NCI-H1436 treated with DMSO at 0.1 percent for 48 hours (cell line): ENCODE data around the gene NLRP3.
"Not testable (repeated sequence)": the region's sequence is repeated elsewhere in the genome, so short reads cannot be mapped to it uniquely, and the experiment has no call there.

Source experiments
- DNase-seq: peaks from one replicate; lab custom pipeline; 2025; lab: John Stamatoyannopoulos, UW

NLRP3 gene

DNA sequence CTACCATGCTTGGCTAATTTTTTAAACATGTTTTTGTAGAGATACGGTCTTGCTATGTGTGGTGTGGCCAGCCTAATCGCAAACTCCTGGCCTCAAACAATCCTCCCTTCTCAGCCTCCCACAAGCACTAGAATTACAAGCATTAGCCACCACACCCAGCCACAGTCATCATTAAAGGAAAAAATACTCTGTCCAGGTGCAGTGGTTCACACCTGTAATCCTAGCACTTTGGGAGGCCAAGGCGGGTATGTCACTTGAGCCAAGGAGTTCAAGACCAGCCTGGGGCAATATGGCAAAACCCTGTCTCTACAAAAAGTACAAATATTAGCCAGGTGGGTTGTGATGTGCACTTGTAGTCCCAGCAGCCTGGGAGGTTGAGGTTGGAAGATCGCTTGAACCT lies 25.0 kb upstream of the NLRP3 start:
- DNase-seq = no peak

DNA sequence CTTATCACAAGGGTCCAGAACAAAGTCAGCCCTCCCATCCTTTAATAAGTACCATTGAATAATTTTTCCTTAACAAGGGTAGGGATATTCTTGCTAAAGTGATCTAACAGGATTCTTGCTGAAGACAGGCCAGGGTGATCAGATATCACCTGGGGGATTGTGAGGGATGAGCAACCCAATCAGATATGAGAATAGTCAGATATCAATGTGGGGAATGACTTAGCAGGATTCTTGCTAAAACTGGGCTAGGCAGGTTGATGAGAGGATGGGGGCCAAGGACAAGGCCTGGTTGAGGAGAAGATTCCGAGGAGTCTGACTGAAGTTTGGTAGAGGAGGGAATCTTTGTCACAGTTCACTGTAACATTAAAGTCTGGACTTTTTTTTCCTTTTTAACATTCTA lies 23.9 kb upstream of the NLRP3 start:
- no peak for DNase-seq

DNA sequence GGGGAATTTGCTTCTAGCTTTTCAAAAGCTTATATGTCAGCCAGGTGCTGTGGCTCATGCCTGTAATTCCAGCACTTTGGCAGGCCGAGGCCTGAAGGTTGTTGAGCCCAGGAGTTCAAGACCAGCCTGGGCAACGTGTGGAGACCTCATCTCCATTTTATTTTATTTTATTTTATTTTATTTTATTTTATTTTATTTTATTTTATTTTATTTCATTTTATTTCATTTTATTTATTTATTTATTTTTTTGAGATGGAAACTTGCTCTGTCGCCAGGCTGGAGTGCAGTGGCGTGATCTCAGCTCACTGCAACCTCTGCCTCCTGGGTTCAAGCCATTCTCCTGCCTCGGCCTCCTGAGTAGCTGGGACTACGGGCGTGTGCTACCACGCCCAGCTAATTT lies 20.9 kb upstream of the NLRP3 start:
- not testable (repeated sequence) for DNase-seq

DNA sequence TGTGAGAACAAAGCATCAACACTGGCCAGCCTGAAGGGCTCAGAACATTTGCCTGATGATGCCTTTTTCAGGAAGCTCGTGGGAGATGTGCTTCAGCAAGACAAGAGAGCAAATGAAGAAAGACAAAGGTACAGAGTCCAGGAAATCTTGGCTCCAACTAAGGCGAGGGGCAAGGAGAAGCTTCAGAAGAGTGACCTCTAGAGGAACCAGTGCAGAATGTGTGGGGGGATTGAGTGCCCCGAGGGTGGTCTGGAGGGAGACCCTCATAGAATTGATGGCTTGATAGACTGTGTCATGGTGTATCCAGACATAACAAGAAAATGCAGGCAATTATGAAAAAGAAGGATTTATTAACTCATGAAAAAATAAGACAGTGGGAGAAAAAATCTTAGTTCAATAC lies 15.3 kb upstream of the NLRP3 start:
- DNase-seq = no peak

DNA sequence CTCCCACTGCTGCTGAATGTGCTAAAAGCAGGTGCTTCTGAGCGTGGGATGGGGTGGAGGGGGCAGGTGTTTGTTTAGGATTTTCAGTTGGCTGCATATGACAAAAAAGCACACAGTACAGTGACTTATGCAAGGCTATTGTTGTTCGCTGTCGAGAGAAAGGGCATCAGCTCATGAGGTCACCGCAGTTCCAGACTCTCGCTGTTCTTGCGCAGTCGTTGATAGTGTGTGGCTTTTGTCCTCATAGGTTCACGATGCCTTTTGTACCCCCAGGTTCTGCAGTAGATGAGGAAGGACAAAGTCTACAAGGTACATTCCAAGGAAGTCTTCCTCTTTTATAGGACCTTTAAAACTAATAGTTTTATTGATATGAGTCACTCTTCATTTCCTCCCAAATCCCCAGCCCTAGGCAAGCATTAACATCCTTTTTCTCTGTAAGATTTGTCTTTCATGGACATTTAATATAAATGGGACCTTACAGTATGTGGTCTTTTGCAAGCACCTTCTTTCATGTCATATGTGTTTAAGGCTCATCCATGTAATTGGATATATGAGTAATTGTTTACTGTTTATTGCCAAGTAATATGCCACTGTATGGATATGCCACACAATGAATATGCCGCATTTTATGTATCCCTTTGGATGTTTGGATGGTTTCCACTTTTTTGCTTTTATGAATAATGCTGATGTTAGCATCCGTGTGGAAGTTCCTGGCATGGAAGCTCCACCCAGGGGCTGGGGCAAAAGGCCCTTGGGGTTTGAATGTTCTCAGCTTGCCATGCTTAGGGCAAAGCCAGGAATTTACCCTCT lies 14.5 kb upstream of the NLRP3 start:
- no peak for DNase-seq

DNA sequence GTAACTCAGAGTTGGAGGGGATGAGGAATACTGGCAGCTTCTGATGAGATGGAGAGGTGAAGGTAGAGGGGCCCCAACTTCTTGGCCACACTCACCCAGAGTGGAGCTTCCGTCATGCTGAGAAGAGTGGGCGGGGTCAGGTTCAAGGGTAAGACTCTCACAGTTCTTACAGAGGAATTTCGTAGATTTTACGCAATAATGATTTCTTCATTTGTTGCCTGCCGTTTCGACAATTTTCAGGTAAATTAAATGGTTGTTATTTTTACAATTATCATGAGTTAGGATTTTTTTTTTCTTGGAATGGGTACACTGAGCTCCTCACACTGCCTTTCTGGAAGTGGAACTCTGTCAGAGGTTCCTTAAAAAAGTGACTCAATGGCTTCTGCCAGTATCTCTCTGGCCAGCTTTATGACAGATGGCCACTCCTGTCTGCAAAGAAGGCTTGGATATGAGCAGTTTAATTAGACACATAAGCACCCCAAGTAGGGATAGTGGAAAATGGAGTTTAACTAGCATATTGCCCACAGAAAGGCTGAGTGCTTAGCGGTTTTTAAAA lies 13.8 kb upstream of the NLRP3 start:
- DNase-seq = no peak

DNA sequence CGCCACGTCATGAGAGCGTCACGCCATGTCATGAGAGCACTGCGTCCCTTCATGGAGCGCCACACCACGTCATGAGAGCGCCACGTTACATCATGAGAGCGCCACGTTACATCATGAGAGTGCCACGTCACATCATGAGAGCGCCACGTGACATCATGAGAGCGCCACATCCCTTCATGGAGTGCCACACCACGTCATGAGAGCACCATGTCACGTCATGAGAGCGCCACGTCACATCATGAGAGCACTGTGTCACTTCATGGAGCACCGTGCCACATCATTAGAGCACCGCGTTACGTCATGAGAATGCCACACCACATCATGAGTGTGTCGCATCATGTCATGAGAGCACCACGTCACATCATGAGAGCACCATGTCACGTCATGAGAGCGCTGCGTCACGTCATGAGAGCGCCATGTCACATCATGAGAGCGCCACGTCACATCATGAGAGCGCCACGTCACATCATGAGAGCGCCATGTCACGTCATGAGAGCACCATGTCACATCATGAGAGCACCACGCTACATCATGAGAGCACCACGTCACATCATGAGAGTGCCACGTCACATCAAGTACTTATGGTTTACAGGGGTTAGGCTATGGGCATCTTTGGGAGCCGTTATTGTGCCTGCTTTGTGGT lies 9.8 kb upstream of the NLRP3 start:
- no peak for DNase-seq

DNA sequence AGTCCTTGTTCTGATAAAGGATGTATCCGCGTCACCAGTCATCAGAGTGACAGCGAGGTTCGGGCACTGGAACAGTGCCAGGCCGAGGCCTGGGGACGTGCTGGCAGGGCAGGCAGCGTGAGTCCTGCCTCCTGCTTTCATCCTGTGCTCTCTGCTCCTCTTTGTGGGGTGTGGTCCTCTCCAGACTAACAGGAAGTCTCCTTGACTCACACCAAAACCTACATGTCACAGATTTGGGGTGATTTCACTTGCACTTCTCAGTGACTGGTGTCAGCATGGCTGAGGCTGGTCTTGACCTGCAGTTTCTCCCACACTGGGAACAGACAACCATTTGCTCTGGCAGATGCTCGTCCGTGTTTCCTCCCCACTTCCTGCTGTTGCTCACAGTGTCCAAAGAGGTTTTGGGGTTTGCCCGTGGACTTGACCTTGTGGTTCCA lies 8.8 kb upstream of the NLRP3 start:
- DNase-seq = no peak

DNA sequence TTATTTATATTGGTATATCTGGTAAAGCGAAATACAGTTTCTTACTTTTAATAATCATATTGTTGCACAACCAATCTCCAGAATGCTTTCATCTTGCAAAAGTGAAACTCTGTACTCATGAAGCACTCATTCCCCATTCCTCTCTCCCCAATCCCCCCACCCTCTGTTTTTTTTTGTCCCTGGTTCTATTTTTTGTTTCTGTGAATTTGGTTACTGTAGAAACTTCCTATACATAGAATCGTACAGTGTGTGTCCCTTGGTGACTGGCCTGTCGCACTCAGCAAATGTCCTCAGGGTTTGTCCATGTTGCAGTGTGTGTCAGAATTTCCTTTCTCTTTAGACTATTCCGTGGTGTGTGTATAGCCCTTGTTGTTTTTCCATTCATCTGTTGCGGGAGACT lies 7.9 kb upstream of the NLRP3 start:
- DNase-seq = no peak

DNA sequence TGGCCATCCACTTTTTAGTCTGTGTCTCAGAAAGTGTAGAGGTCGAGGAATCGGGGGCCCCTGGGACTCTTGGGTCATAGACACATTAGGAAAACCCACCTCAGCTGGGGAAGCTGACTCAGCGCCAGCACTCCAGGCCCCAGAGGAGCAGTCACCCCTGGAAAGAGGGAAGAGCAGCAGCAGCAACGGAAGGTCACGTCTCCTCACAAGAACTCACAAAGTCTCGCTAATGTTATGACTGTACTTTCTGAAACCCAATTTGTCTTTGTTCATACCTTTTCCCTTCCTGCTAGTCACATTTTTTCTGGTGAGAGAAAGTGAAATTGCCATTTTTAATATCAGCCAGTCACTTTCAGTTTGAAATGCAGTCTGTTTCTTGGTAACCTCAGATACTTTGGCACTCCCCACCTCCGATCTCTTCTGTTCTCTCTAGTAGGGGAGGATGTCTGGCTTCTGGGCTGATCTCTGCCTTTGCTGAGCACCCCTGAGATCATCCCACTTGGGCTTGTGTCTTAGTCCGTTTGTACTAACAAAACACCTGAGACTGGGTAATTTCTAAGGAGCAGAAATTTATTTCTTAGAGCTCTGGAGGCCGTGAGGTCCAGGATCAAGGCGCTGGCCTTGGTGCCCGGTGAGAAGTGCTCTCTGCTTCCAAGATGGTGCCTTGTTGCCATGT lies 6.0 kb upstream of the NLRP3 start:
- DNase-seq = no peak

DNA sequence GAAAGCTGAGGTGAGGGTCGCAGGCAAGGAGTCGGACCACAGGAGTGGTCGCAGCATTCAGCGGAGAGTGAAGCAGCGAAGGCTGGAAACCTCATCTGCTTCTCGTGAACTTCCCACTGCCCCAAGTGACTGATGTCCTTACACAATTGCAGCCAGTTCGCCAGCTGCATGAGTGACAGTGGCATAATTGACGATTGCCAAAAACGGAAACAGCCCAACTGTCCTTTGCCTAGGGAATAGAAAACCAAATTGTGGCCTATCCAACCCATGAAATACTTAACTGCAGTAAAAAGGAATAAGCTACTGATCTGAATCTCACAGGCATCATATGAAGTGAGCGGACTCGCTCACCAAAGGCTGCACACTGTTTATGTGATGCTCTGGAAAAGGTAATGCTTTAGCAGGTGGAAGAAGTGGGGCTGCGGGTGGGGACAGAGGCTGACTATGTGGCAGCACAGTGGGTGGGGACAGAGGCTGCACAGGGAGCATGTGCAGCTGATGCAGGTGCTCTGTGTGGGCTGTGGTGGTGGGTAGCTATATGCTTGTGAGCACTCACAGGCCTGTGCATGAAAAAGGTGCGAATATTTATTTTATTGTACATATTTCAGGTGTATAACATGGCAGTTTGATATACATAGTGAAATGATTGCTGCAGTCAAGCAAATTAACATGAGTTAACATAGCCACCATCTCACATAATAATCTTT lies 4.2 kb upstream of the NLRP3 start:
- DNase-seq = no peak

DNA sequence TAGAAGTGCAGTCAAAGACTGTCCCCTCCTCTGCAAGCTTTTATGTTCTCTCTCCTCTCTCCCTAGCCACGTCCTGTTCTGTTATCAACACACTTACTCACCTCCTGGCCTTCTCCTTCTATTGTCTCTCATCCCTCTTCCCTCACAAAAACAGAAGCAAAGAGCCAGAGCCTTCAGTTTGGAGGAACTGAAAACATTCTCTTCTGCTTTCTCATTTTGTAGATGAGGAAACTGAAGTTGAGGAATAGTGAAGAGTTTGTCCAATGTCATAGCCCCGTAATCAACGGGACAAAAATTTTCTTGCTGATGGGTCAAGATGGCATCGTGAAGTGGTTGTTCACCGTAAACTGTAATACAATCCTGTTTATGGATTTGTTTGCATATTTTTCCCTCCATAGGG lies 1.9 kb downstream of the NLRP3 start:
- DNase-seq = no peak

DNA sequence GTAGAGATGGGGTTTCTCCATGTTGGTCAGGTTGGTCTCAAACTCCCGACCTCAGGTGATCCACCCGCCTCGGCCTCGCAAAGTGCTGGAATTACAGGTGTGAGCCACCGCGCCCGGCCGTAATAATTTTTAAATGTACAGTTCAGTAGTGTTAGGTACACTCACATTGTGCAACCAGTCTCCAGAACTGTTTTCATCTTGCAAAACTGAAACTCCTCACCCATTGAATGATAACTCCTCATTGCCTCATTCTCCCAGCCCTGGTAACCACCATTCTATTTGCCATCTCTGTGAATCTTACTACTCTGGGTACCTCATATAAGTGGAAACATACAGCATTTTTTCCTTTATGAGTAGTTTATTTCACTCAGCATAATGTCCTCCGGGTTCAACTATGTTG lies 3.4 kb downstream of the NLRP3 start:
- no peak for DNase-seq

DNA sequence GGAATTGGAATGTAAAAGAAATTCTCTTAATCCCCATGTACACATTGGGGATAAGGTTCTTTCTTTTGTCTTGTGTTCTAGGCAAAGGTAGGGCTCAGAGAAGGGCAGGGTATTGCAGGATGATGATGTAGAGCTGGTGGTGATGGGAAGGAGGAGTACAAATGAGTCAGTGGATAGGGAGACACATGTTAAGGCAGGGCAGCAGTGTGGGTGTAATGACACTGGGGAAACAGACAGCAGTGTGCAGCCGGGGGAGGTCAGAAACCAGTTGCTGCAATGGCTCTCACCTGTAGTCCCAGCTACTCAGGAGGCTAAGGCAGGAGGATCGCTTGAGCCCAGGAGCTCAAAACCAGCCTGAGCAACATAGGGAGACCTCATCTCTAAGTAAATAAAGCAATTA lies 5.1 kb downstream of the NLRP3 start:
- DNase-seq = no peak

DNA sequence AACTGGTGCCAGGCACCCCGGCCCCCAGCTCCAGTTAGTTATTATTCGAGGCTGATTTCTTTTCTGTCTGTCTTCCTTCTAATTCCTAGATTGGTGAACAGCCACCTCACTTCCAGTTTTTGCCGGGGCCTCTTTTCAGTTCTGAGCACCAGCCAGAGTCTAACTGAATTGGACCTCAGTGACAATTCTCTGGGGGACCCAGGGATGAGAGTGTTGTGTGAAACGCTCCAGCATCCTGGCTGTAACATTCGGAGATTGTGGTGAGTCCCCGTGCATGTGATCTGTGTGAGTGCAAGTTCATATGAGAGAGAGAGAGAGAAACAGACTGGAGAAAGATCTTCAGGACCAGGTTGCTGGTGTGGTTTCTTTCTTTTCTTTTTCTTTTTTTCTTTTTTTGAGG lies 13.5 kb downstream of the NLRP3 start:
- no peak for DNase-seq

DNA sequence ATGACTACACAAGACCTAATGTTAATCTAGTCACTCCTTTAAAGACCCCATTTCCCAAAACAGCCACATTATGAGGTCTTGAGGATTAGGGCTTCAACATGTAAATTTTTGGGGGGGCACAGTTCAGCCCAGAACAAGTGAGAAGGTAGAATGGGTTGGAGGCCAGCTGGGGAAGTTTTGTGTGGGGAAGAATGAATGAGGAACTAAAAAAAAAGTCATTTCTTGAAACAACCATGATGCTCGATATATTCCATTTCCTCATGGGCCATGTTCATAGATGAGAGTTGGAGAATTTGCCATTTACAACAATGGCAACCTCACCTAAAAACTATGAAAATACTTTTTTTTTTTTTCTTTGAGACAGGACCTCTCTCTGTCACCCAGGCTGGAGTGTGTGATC lies 14.5 kb downstream of the NLRP3 start:
- DNase-seq = no peak

DNA sequence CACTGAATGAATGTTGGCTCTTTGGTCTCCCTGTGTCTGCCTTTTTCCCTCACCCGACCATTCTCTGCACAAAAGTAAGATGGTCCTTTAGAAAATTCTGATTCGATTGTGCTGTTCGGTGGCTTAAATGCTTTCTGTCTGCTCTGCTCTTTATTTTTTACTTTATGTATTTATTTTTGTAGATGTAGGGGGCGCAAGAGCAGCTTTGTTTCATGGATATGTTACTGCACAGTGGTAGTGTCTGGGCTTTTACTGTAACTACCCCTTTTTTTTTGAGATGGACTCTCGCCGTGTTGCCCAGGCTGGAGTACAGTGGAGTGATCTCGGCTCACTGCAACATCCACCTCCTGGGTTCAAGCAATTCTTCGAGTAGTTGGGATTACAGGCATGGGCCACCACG lies 15.7 kb downstream of the NLRP3 start:
- DNase-seq = no peak

DNA sequence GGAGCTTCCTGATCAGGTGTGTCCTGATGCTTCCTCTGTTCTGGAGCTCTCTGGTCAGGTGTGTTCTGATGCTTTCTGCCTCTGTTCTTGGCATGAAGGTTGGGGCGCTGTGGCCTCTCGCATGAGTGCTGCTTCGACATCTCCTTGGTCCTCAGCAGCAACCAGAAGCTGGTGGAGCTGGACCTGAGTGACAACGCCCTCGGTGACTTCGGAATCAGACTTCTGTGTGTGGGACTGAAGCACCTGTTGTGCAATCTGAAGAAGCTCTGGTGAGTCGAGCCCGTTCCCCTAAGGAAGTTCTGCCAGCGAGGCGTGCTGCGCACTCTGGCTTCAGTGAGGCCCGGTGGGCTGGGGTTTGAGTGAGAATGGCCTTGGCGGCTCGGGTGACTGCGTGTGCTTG lies 18.0 kb downstream of the NLRP3 start:
- no peak for DNase-seq

DNA sequence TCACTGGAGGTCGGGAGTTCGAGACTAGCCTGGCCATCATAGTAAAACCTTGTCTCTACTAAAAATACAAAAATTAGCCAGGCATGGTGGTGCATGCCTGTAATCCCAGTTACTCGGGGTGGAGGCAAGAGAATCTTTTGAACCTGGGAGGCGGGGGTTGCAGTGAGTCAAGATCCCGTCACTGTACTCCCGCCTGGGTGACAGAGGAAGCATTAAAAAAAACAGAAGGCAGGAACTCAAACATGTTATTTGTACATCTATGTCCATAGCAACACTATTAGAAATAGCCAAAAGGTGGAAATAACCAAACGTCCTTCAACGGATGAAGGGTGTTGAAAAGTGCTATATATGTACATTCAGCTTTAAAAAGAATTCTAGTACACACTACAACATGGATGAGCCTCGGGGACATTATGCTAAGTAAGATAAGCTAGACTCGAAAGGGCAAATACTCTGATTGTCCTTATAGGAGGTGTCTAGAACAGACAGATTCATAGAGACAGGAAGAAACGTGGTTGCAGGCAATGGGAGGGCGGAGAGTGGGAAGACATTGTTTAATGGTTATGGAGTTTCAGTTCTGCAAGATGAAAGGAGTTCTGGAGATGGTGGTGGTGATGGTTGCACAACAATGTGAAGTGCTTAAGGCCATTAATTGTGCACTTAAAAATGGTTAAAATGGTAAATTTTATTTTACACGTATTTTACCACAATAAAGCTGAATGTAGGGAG lies 19.2 kb downstream of the NLRP3 start:
- no peak for DNase-seq

DNA sequence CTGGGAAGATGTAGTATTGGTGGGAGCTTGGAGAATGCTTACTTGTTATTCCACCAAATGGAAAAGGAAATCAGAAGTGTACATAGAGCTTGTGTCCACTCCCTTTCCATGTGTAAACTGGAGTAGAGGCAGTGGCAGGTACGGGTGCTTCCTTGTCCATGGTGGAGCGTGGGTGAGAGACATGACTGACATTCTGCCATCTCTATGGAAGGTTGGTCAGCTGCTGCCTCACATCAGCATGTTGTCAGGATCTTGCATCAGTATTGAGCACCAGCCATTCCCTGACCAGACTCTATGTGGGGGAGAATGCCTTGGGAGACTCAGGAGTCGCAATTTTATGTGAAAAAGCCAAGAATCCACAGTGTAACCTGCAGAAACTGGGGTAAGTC lies 19.8 kb downstream of the NLRP3 start:
- DNase-seq = no peak
